Urothelium cell line (cell line): ENCODE measurements around the gene HELZ.
A peak's percentile ranks its signal among the peaks of the same experiment; 100 is the strongest.

ENCODE experiments used
- DNase-seq: peaks from one replicate; pipeline ENCODE4 v3.0.0; 2011; ENCODE audit warnings: low spot score, mixed read lengths
- FAIRE-seq: peaks from 2 replicates; lab custom pipeline; 2011; peaks lifted over from hg19 to GRCh38; lab: Jason Lieb, UNC

Gene HELZ

GRCh38 chr17:67035131-67036083, 209.6 kb downstream of the HELZ start:
- FAIRE-seq (no peak), DNase-seq (no peak)

GRCh38 chr17:67033613-67034012, 211.4 kb downstream of the HELZ start:
- no peak for DNase-seq
- FAIRE-seq, result no peak

- DNase-seq, result no peak
- no peak for FAIRE-seq
Observed at GRCh38 chr17:67032985-67033384, 212.0 kb downstream of the HELZ start.

- no peak for FAIRE-seq
- no peak for DNase-seq
Observed at GRCh38 chr17:67032382-67032781, 212.6 kb downstream of the HELZ start.

- FAIRE-seq (no peak), DNase-seq (no peak)
Observed at GRCh38 chr17:67030641-67031040, 214.4 kb downstream of the HELZ start.

DNA sequence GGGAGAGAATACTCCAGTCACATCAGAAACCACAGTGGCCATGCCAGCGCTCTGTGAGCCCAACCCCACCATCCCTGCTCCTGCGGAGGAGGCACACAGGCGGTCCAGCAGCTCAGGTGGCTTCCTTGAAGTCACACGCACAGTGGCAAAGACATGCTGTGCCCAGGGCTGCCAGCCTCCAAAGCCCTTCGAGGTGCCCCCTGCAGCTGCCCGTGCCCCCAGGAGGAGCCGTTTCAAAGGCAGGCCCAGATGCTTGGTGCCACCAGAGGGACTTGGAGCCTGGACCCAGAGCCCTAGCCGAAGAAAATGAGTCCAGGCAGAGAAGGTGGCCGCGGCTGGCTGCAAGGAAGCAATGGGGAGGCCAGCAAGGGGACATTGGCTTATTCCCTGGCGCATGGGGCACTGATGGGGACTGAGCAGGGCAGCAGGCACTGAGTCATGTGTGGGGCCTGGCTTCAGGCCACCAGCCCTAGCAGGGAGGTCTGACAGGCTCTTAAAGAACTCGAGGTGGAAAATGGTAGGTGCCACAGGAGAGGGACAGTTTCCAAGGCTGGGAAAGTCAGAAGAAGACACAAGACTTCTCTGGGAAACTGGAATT, 217.9 kb downstream of the HELZ start:
- DNase-seq, result peak; percentile 49

GRCh38 chr17:67026341-67026740, 218.7 kb downstream of the HELZ start:
- DNase-seq, result no peak
- FAIRE-seq, result no peak

More for the DNA sequence above, 217.9 kb downstream of the HELZ start:
- FAIRE-seq, result peak; percentile 61

DNA sequence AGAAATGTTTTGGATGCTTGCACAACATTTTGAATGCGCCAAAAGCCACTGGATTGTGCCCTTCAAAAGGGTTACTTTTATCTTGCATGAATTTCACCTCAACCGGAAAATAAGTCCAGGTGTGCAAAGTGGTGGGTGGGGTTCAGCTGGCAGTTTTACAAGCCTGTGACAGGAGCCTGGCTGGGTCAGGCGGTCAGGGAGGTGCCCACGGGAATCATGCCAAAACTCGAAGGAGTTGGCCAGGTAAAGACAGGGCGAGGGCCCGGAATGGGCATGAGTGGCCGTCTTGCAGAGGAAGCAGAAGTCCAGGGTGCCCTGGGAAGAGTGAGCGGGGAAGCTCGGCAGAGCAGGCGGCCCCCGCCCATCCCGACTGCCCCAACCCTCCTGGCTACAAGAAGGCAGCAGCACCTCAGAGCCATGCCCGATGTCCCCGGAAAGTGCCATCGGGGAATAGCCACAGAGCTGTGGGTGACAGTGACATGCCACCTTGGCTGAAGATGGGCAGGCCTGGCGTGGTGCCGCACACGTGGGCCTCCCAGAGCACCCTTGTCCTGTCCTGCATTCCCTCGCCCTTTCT, 219.7 kb downstream of the HELZ start:
- FAIRE-seq, result no peak
- no peak for DNase-seq

- DNase-seq, result no peak
- FAIRE-seq, result peak; percentile 17
Observed at GRCh38 chr17:67024736-67025135, 220.3 kb downstream of the HELZ start.

DNA sequence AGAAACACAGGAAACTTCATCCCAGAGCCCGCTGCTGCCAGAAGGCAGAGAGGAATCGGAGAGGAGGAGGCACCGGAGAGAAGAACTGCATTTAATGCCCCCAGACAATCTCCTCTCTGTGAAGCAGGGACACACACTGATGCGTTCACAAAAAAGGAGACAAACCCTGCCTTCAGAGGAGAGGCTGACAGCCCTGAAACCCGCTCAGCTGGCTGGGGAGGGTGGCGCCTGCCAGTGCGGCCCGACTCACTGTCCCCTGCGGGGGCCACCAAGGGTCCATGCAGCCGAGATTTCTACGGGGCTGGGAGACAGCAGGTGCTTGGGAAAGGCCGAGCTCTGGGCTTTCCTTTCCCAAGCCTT, 222.6 kb downstream of the HELZ start:
- DNase-seq, result no peak
- no peak for FAIRE-seq

DNA sequence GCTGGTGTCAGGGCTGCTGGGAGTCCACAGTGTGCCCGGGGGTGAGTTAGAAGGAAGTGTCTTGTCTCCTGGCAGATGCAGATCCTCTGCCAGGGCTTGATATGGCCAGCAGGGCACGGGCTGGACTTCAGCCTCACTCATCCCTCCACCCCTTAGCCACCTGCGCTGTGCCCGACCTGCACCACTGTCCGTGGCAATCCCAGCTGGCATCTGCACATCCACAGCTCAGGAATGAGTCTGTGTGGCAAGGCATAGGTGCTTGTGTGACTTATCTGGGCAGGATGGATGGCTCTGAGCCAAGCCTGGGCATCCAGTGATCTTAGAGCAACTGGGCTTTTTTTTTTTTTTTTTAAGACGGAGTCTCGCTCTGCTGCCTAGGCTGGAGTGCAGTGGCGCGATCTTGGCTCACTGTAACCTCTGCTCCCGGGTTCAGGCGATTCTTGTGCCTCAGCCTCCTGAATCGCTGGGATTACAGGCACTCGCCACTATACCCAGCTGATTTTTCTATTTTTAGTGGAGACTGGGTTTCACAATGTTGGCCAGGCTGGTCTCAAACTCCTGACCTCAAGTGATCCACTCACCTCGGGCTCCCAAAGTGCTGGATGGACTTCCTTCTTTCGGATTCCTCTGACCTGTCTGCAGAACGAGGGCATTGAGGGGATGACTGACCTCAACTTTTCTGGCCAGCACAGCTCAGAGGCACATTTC, 223.1 kb downstream of the HELZ start:
- DNase-seq (no peak), FAIRE-seq (no peak)

DNA sequence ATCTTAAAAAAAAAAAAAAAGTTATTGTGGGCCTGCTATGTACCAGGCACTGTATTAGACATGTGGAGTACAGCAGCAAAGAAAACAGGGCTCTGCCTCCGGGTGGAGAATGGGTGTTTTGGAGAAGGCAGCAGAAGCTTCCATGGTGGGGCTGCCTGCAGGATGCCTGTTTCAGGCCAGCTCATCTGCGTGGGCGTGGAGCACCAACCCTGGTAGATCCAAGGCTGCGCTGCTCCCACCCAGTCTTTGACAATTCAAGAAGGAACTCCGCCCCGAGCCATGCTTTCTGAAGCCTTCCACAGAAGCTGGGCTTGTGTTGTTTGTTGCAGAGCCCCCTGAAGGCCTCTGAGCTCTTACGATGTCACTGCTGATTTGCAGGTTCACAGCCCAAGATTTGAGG, 223.8 kb downstream of the HELZ start:
- FAIRE-seq, result no peak
- DNase-seq, result no peak
